Esophagus squamous epithelium (tissue), 4 donors: Measurements from ENCODE around the gene CEP85L.

Source experiments
- CTCF ChIP-seq, 6 experiments: fragments of 450-650 bp in 4 of 6; fragments of 200-600 bp in 2 of 6; sonication (generic) in 2 of 6; IDR thresholded peaks; one replicate each; pipeline ENCODE4 v1.5.1; 2016 to 2019; ENCODE audit warnings: antibody characterized with exemption in 6 of 6, mild to moderate bottlenecking in 4 of 6, moderate library complexity in 4 of 6
- POLR2A ChIP-seq, 4 donors: fragments of 450-650 bp; IDR thresholded peaks; one replicate each; pipeline ENCODE4 v1.6.1; 2017; ENCODE audit warnings: antibody characterized with exemption in 4 of 4, mild to moderate bottlenecking in 4 of 4, moderate library complexity in 3 of 4

- TF ChIP-seq CTCF (IDR thresholded peaks at IDR 0.05) = no peak
- no peak for TF ChIP-seq POLR2A (IDR thresholded peaks at IDR 0.05)
Measured at GRCh38 chr6:118591897-118592296, 59.5 kb downstream of the CEP85L start.
